Measurements from ENCODE around the gene CYP1B1.
"Not testable (repeated sequence)": the region's sequence is repeated elsewhere in the genome, so short reads cannot be mapped to it uniquely, and the experiment has no call there.

The CYP1B1 gene

DNA sequence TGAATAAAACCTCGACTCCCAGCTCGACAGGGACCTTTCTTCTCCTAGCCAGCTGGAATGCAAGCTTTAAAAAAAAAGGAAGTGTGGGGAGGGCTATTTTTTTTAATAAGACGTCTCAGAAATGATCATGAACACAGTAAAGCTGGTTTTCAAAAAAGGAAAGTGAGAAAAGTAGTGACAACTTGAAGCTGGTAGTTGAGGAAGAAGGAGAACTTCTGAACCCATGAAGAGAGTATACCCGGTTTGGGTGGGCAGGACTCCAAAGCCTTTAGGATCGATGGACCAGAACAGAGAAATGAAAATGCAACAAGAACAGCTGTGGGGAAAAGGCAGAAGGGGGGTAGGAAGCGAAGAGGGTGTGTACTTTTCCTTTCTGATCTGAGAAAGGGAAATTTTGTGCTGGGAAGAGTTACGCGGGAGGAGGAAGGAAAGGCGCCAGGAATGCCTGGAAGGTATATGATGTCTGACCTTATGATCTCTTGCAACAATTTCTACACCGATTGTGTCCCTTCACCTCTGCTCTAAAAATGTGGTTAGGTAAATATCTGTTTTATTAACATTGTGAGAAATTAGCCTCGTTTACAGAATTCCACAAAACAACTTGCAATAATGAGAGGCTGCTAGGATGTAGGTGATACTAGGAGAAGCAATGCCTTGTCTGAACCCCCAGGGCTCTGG lies 22.6 kb upstream of the CYP1B1 start:
- DNase-seq, result no peak

DNA sequence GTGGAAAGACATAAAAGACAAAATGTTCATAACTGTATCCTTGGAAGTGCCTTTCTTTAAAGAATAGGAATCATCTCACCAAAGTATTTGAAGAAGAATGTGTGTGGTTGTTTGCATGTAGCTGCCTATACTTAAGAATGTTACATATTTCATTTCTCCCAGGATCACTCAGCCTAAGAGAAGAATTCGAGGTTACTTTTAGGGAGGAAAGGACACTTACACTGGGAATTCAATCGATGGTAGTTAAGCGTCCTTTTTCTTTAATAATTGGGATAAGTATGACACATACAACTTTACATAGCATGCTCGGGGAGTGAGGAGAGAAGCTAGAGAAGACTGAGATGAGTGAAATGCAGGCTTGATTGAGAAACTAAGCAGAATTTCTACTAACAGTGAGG lies 22.0 kb upstream of the CYP1B1 start:
- DNase-seq, result no peak

GRCh38 chr2:38097258-38097987 lies 21.5 kb upstream of the CYP1B1 start:
- DNase-seq, result no peak

- no peak for DNase-seq
Observed at GRCh38 chr2:38095996-38096861, 20.3 kb upstream of the CYP1B1 start.

GRCh38 chr2:38095079-38095995 lies 19.4 kb upstream of the CYP1B1 start:
- no peak for DNase-seq

DNA sequence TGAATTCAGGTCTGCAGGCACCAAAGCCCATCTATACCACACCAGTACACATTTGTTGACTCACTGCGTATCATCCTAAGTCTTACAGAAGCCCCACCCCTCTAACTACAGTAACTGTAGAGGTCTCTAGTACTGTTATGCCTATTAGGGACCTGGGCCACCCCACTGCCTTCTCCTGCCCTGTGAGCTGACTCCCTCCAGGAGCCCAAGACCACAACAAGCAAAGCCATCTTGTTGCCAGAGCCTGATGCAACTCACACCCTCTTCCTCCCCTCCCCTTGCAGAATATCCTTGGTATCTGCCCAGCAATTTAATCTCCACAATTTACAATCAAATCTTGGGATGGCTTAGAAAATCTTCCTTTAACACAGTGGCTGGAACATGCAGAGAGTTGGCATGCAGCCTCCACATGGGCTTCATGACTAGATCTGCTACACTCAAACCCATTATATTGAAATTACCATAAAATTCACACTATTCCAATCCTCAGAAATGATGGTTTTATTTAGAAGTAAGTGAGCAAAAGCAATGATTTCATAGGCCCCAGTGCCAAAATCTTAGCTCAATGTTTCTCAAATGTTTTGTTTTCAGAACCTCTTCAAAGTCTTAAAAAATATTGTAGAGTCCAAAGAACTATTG lies 17.7 kb upstream of the CYP1B1 start:
- DNase-seq, result no peak

DNA sequence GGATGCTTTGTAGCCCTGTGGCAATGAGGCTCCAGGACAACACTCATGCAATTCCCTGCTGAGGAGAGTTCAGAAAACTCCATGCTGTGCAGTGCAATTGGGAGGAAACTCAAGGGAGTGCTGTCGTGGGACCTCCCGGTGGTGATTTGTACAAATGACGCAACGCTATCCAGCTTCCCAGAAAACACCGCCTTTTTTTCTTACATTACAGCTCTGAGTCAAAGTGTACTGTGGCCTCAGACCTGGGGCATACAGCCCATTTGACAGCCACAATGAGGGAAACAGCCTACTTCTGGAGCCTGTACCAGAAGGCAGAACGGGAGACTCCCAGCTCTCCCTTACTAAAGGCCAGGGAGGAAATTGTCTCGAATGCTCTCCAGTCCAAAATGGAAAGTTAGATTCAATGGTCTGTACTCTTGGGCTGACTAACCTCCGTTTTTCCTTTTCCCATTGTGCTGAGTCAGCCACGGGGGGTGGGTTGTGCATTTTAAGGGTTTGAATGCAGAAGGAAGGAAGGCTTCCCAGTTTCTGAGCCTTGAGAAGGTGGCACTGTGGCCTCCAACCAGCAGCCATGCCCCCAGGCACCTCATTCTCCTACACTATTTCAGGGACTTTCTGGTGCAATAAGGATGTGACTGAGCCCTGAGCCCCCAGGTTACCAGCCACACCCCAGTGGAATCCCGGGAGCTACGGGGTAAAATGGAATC lies 16.4 kb upstream of the CYP1B1 start:
- no peak for DNase-seq

DNA sequence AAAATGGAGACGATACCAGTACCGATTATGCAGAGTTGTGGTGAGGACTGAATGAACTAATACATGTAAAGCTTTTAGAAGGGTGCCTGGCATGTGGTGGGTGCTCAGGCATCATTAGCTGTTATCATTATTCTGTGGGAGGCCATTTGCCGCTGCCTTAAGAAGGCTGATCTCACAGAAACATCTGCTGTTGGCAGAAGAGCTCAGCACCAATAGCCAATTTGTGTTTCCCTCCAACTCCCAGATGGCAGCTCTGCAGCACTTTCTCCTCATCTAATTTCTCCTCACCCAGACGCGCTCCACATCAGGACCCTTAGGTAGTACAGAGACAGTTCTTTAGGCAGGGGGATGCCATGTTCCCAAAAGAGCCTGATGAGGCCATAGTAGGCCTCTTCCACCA lies 15.8 kb upstream of the CYP1B1 start:
- DNase-seq, result no peak

GRCh38 chr2:38090928-38091327 lies 15.0 kb upstream of the CYP1B1 start:
- no peak for DNase-seq

DNA sequence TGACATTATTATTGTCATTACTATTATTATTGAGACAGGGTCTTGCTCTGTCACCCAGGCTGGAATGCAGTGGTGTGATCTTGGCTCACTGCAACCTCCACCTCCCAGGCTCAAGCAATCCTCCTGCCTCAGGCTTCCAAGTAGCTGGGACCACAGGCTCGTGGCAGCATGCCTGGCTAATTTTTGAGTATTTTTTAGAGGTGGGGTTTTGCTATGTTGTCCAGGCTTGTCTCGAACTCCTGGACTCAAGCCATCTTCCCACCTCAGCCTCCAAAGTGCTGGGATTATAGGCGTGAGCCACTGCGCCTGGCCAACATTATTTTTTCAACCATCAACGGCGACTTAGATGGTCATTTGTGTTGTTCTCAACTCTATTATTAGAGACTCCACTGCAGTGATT lies 14.3 kb upstream of the CYP1B1 start:
- not testable (repeated sequence) for DNase-seq

DNA sequence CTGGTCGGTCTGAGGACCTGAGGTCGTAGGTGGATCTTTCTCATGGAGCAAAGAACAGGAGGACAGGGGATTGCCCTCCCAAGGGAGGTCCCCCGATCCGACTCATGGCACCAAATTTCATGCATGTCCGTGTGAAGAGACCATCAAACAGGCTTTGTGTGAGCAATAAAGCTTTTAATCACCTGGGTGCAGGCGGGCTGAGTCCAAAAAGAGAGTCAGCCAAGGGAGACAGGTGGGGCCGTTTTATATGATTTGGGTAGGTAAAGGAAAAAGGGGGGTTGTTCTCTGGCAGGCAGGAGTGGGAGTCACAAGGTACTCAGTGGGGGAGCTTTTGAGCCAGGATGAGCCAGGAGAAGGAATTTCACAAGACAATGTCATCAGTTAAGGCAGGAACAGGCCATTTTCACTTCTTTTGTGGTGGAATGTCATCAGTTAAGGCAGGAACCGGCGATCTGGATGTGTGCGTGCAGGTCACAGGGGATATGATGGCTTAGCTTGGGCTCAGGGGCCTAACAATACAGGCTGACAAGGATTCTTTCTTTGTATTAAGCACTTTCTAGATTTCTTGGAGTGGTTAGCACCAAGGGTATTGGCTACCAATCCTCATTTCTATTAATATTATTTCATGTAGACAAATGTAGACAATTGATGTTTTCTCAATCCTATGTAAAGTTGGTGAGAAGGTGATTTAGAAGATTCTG lies 10.2 kb upstream of the CYP1B1 start:
- DNase-seq, result not testable (repeated sequence)

GRCh38 chr2:38084556-38084955 lies 8.6 kb upstream of the CYP1B1 start:
- not testable (repeated sequence) for DNase-seq

GRCh38 chr2:38082727-38083126 lies 6.8 kb upstream of the CYP1B1 start:
- DNase-seq, result not testable (repeated sequence)

DNA sequence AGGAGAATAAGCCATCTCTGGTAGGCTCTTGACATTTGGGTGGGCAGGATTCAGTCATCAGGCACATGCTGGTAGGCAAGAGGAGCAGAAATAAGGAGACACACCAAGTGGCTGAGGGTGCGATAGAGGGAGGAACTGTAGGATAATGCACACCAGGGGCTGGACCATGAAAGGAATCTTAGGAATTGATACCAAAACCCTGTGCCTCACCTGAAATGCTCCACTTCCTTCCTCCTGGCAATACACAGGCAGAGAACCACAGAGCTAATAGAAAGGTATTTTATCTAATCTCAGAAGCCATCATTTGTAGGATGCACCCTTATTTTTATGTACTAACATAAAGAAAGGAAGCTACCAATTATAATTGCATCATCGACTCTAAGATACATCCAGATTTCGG lies 4.4 kb upstream of the CYP1B1 start:
- DNase-seq, result no peak

DNA sequence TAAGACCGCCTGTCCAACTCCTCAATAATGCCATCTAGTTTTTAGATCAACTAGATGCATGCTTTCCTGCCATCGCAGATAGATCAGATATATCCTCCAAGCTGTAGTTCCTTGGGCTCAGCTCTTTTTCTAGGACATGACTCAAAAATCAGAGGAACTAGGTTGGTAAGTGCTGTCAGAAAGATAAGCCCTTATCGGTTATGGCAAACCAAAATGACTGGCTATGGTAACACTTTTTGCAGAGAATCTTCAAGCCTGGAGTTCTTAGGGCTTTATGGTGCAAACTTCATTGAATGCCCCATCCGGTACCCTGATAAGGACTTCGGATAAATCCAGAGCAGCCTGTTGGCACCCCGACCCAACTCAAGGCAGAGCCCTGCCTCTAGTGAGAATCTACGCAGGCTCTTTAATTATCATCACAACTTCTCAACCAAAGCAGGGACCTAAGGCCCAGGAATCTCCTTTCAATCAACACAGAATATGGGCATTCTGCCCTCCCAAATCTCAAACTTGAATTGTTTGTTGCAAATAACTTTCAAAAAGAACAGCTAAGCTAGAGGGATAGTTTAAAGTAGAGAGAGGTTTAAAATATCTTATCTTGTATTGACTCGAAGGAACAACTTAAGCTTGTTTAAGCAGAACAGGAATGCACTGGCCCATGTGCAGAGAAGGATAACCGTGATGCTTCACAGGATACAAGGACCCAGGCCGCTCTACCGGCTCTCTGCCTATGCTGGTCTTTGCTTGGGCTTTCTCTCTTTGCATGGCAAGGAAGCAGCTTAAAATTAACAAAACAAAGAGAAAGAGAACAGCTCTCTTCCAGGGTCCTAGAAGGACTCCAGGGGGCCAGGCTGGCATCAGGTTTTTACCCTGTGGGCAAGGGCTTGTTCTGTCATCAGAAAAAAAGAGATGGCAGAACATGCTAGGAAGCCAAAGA lies 3.4 kb upstream of the CYP1B1 start:
- no peak for DNase-seq

GRCh38 chr2:38077431-38077769 lies 1.4 kb upstream of the CYP1B1 start:
- DNase-seq, result no peak

DNA sequence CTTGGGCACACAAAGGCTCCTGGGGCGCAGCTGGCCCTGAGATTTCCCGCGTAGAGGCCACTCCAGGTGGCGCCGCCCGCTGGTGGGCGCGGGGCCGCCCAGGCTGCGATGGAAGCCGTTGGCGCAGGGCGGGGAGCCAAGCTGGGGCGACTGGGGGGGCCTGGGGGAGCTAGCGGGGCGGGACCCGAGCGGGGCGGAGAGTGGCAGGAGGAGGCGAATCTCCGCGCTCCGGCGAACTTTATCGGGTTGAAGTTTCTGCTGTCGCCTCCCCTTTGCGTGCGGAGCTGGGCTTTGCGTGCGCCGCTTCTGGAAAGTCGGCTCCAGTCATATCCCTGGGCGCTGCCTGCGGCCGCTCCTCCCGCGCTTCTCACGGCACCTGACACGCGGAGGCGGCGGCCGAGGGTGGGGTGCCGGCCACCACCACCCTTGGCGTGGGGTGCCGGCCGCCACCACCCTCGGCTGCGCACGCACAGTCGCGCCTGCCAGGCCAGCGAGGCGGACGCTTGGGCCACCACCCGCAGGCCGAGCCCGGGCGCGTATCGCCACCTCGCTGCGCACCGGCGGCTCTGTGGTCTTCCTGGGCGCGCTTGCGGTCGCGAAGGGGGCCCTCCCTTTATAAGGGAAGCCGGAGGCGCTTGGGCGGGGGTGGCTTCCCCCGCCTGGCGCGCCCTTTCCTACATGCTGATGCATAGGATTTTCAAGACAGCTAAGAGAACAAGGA lies 919 bp upstream of the CYP1B1 start:
- no peak for DNase-seq

- no peak for DNase-seq
Observed at GRCh38 chr2:38076152-38076709, 280 bp upstream of the CYP1B1 start.

Measured in CD4-positive, alpha-beta T cell treated with Interleukin-17A for 1 hour (primary cell).